Stimulated activated CD8-positive, alpha-beta memory T cell treated with anti-CD3 and anti-CD28 coated beads, Interleukin-2, amount 100 ng/mL, for 48 hours (primary cell): ENCODE measurements around the gene SOX18.

ENCODE experiments used
- DNase-seq, 2 donors: peaks; one replicate each; pipeline ENCODE4 v3.0.0-alpha.2; 2020; ENCODE audit warnings: low read depth in 2 of 2

SOX18 gene

DNA sequence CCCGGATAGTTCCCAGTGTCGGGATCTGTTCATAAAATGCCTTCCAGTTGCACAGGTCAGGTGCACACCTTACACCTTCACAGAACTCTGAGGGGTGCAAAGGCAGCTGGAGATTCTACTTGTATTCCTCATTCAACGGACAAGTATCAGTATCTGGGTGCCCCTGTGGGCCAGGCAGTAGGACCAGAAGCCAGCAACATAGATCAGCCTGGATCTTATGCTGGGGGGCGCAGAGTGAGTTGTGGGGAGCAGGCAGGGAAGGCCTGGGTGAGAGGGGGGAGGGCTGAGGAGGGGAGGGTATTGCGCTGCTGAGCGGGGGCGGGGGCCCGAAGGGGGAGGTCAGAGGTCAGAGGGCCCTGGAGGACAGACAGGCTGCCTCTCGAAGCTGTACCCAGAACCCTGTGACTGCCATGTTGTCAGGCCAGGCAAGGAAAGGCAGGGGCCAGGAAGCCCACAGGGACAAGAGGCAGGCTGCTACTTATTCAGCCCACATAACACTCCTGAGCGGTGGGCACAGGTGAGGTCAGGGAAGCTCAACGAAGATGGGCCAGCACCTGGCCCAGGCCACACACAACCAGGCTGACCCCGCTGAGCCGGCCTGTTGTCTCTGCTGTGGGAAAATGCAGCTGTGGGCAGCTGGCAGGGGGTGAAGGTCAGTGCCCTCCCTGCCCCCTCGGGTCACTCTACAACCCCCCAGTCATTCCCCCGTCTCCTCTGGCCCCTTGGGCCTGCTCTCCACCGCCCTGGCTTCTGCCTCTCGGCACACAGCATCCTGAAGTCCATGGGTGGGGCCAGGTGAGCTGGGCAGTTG lies 31.6 kb upstream of the SOX18 start:
- DNase-seq = no peak

DNA sequence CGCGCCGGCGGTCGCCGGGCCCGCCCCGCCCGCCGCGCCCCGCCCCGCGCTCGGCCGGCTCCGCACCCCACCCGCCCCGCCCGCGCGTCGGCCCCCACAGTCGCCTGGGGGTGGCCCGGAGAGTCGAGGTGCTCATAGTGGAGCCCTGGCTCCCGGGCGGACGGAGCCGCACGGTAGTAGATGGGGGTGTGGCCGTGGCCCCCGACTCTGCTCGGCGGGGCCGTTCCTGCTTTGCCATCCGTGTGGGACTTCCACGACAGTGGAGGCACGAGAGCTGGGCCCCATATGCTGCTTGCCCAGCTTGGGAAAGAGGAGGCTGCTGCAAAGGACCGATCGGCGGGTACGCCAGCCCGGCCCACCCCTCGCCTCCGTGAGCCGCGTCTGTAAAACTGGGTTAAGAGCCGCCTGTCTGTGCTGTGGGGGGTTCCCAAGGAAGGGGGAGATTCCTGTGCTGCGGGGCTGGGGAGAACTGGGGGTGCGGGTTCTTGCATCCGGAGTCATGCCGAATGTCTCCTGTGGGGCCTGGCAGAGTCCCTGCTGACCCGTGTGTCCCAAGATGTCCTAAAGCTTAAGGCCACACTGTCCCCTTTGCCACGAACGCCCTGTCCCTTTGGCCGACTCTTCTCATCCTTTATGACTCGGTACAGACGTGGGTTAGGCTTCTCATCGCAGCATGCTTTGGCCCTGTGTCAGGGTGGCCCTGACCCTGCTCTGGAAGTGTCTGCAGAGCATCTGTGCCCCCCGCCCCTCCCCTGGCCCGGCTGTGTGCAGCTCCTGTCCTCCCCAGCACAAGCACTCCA lies 30.8 kb upstream of the SOX18 start, which contains the start of gene OPRL1:
OPRL1 (plus strand) TSS at position 70 of the 800 bp plus-strand sequence. CDS start 12,639 bp downstream, outside the sequence.
- no peak for DNase-seq

DNA sequence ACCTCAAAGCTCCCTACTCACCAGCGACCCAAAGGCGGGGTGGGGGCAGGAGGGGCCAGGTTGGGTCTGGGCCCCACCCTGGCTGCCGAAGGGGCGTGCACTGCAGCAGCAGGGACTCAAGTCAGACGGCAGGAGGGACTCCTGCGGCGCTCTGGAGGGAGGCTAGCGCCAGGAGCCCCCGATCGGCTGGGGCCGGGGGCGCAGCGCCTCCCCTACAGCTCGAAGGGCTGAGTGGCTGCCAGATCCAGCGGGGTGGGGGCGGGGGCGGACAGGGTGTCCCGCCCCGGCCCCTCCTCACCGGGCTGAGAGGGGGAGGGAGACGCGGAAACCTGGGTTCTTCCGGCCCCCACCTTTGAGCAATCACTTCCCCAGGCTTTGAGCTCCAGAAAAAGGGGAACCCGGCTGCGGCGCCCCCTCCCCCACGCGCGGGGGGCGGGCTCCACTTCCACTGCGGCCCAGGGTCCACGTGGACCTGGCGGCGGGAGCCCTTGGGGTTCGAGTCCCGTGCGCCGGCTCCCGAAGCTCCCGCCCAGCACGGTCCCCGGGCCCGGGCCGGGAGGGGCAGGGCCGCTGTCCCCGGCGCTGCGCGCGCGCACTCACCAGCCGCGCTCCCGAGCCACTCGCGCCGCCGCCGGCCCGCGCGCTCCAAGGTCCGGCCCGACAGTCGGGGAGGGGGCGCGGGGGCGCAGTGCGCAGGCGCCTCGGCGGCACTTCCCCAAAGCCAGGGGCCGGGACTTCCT lies 30.0 kb upstream of the SOX18 start, which contains the start of gene RGS19:
RGS19 (minus strand) TSS at position 246 of the 740 bp plus-strand sequence. CDS start 2,632 bp downstream, outside the sequence.
- peak; percentile 56 to 61 for DNase-seq

DNA sequence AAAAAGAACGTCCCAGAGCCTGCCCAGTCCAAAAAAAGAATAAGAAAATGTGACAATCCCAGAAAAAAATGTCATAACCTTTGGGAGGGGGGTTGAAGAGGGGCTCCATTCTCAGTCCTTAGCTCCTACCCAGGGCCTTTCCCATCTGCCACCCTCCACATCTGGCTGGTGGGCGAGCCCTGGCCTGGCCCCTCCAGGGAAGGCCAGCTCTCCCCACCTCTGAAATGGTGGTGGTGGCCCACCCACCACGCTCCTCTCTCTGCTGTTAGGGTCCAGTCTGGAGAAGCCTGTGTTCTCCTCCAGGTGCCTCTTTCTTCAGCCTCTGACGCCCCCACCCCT lies 29.5 kb upstream of the SOX18 start:
- no peak for DNase-seq

DNA sequence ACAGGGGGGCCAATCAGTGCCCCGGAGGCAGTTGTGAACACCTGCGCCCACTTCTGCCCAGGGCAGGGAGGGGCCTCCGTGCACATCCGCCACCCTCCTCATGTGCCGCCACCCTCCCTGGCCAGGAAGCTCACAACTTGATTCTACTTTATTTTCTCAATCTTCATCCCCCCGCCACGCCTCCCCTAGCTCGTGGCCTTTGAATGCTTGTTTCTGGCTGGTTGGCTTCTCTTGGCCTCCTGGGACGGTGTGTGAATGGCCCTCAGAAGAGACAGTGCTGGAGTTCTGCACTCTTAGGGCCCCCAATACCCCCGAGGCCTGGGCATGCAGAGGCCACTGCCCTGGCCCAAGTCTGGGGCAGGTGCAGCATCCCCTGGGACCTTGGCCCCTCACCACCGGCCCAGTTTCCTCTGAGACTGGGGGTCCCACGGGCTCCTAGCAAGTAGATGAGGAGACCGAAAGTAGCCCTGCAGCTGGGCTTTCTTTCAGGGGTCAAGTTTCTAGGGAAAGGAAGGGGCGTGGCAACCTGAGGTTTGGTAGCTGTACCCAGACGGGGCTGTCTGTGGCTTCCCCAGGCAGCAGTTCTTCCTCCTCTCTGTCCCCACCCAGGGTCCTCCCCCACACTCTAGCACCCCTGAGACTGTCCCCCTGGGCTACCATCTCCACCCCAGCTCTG lies 28.6 kb upstream of the SOX18 start:
- DNase-seq = no peak

DNA sequence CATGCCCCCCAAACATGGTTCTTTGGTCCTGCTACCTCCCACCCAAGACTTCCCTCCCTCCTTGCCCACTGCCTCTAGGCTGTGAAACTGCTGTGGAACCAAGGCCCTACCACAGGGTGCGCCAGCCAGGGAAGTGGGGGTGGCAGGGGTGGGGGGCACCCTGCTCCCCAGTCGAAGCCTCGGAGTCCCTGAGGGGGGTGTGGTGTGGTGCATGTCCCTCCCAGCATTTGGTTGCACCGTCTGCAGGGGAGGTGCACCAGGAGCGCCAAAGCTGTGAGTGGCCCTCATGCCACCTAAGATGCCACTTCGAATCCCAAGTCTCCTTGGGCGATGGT lies 28.1 kb upstream of the SOX18 start:
- no peak for DNase-seq

DNA sequence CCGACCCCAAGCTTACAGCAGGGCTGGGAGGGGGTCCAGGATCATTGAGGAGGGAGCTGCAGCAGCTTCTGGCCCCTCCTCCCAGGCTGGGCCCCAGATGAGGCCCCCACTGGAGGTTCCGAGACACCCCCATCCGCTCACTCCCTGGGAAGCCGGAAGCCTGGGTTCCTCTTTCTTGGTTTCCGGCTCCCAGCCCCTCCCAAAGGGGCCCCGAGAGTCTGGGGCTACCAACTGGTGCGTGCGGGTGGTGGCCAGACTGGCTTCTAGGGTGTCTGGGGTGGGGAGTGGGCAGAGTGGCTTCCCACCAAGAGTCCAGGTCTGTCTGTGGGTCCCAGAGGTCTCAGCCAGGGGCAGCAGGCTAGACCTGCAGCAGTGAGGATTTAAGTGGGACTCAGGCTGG lies 27.7 kb upstream of the SOX18 start:
- DNase-seq = peak in 1 of 2 donors; percentile 40

DNA sequence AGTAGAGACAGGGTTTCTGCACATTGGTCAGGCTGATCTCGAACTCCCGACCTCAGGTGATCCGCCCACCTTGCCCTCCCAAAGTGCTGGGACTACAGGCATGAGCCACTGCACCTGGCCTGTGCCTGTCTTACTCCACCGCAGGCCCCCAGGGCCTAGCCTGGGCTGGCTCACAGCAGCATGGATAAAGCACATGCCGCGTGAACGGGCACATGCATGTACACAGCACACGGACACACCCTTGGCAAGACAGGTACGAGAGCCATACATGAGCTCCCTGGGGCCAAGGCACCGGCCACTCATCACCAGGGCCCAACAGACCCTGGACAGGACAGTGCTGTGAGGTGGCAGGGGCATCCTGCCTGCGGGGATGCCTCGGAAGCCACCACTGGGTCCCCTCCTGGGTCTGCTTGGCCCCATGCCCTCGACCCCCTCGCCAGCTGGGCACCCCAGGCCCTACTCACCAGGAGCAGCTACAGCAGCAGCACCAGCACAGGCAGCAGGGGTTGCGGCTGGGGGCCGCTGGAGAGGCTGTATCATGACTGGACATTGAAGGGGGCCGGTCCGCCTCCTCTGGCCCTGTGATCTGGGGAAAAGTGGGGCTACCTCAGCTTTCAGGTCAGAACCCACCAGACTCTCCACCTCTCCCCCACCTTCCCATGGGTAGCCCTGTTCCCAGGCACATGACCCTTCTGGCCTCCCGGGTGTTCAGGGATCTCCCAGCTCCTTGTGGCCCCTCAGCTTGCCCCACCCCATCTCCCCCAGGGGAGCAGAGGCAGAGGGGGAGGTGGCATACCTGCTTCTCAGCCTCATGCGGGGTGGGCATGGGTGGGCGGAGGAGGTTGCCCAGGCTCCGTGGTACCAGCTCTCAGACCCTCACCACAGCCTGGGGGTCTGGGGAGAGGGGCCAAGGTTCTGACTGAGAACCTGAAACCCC lies 26.9 kb upstream of the SOX18 start:
- DNase-seq = no peak

DNA sequence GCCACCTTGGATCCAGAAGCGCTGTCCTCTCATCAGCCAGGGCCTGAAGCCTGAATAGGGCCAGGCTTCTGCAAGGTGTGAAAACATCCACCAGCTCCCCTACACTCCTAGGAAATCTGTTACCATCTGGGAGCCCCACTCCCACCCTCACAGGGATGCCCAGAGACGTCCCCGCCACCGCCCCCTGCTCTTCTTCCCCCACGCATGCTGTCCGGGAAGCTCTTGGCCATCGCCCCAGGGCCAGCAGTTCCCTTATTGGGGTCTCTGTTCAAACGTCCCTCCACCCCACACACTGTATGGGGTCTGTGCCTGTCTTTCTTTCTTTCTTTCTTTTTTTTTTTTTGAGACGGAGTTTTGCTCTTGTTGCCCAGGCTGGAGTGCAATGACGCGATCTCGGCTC lies 26.1 kb upstream of the SOX18 start:
- DNase-seq = no peak

DNA sequence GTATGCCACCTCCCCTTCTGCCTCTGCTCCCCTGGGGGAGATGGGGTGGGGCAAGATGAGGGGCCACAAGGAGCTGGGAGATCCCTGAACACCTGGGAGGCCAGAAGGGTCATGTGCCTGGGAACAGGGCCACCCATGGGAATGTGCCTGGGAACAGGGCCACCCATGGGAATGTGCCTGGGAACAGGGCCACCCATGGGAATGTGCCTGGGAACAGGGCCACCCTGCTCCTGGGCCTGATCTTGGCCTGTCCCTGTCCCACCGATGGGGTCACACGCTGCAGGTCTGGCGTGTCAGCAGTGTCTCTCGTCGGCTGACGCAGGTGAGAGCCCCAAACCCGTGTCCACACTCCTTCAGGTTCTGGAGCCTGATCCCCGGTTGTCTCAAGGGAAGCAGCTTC lies 25.5 kb upstream of the SOX18 start:
- no peak for DNase-seq

DNA sequence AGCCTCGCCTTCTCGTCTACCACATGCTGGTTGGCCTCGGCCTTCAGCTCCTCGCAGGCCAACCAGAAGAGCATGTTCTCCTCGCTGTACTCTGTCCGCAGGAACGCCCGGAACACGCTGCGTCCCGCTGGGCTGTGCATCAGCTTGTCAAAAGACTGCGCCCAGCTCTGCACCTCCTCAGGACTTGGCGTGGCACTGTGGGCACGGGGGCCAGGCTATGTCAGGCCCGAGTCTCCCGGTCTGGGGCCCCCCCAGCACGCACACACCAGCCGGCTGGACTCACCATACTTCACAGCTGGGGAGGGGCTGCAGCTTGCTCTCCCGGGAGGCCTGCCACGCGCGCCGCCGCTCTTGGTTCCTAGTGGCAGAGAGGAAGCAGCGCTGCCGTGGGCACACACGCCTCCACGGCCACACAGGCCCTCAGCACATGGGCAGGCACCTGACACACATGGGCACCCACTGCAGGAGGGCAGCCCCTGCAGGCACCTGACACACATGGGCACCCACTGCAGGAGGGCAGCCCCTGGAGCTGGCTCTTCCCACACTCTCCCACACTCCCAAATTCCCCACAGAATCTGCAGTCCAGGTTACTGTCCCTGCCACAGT lies 24.8 kb upstream of the SOX18 start:
- DNase-seq = no peak

DNA sequence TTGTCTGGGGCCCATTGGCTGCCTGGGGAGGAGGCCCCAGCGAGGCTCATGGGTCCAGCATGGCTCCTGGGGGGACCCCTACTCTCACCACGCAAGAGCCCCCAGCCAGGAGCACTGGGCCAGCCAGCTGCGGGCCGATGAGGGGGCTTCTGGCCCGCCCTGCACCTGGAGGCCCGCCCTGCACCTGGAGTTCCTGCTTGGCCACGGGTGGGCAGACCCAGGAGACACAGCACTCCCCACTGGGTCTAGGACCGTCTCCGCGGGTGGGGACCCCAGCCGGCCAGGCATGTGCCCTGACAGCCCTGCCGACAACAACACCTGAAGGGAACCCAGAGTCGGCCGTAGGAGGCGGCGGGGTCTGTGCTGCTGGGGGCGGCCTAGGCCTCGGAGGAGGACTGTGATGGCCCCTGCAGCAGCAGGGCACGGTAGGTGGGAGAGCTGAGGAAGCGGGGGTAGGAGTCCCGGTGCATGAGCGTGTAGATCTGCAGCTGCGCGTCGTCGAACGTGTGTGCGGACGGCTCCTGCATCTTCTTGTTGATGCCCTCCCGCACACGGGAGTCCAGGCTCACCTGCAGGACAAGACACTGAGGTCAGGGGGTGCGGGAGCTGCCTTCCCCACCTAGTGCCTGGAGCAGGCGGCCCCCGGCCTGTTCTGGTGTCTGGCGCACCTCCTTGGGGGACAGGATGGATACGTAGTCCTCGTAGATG lies 24.2 kb upstream of the SOX18 start:
- no peak for DNase-seq

DNA sequence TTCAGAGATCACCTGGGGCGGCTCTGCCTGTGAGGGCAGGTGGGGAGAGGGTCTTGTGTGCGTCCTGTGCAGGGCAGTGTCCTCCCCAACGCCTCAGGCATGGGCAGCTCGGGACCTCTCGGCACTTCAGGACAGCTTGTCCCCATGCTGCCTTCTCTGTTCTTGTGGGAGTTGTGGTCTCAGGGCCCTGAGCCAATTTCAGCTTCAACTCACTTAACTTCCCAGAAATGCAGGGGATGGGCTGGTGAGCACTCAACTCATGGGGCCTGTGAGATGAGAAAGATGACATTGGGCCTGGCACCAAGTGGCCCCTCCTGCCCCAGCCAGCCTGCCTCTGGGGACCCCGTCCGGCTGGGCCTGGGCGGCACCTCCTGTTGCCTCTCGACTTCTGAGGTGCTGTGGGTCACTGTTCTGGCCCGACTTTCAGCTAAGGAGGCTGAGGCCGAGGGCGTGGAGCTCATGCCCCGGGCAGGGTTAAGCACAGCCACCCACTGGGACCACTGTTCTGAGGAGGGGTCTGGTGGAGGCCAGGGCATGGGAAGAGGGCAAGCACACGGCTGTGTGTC lies 23.1 kb upstream of the SOX18 start:
- no peak for DNase-seq

DNA sequence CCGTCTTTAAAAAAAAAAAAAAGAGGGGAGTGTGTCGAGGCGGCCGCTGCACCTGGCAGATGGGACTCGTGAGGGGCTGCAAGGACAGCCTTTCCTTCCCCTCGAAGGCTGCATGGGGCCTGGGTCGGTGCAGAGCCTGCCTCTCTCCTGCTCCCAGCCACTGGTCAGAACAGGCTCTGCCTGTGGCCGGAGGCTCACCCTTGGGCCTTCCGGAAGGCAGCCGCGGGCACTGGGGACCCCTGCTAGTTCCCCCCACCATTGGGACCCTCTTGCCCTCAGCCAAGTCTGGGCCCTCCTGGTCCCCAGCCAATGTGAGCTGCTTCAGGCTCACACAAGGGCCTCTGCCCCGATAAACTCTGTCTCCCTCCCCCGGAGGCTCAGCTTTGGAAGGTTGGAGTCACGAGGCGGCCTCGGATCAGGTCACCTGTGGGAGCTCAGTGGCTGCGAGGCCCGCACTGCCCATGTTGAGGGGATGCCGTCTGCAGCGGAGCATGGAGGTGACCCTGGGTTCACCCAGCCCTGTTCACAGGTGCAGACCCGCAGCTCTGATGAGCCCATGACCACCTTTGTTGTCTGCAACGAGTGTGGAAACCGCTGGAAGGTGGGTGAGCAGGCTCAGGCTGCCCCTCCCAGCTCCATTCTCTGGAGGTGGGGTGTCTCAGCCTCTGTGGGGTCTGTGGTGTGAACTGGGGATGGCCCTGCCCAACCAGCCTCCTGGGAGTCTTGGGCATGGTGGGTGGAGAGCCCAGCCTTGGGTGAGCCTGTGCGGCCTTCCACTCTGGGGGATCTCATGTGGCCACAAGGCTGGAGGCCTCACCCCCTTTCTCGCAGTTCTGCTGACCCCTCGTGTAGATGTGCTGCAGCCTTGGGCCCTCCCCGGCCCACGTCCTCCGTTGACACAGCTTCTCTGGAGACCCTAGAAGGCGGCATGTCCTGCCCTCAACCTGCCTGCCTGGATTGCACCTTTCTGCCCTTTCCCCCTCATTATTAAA lies 22.2 kb upstream of the SOX18 start:
- DNase-seq = no peak

DNA sequence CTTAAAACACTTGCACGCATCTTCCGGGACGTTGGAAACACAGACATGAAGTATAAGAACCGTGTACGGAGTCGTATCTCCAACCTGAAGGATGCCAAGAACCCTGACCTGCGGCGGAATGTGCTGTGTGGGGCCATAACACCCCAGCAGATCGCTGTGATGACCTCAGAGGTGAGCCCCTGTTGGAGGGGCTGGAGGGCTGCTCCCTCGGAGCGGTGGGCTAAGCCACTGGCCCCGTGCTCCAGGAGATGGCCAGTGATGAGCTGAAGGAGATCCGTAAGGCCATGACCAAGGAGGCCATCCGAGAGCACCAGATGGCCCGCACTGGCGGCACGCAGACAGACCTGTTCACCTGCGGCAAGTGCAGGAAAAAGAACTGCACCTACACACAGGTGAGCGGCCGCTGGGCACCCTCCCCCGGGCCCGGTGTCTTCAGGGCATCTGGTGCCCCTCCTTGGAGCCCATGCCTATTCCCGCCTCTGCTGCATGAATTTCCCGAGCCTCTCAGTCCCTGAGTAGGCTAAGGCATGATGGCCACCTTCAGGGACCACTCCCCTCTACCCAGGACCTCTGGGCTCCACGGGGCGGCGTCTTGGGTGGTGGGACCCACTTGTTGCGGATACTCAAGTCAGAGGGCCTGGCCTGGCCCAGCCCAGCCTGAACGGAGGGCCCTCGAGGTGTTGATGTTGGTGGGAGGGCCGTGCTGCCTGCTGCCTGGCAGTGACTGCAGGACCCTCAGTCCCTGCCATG lies 21.0 kb upstream of the SOX18 start:
- DNase-seq = no peak

DNA sequence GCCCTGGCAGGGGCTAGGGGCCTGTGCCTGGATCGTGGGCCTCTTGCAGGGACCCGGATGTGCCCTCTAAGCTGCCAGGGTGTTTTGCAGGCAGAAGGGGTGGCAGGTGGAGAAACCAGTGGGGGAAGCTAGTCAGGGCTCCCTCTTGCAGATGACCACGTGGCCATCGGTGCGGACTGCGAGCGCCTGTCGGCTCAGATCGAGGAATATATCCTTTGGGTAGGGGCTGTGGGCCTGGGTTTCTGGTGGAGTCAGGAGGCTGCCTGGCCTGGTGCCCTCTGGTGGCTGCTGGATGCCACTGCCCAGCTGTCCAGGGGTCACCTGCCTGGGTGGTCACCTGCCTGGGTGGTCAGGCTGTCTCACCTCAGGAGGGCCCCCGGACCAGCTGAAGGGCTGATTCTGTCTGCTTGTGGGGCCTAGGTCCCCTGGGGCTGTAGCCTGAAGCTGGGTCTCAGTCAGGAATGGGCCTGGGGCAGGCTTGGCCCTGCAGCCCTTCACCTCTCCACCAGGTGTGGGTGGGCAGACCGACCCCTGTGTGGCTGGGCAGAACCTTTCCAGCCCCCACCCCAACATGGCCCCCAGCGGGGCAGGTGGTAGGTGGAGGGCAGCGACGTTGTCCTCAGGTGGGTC lies 20.3 kb upstream of the SOX18 start:
- no peak for DNase-seq

DNA sequence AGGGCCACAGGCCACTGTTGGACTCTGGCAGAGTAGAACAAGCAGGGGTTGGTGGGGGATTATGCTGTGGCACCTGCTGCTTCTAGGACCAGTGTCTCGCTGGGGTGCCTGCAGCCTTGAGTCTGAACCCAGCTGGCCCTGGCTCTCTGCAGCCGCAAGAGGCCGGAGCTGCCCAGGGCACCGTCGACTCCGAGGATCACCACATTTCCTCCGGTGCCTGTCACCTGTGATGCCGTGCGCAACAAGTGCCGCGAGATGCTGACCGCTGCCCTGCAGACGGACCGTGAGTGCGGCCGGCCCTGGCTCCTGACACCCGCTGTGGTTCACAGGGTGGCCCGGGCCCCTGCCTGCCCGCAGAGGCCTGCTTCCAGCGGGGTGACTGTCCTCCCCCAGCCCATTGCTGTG lies 19.8 kb upstream of the SOX18 start:
- DNase-seq = no peak
